GM13977 (cell line): ENCODE data around the gene POLR1C.

Experiments
- DNase-seq: peaks from one replicate; pipeline ENCODE4 v3.0.0; 2012; ENCODE audit warnings: low spot score
- in situ Hi-C: fragments of 300-500 bp; cut with MboI; formaldehyde crosslinking; loops from one replicate; pipeline ENCODE4 v1.12.0; 2022; ENCODE audit warnings: low sequenced_read_pairs, low pct_unique_long_range_greater_than_20kb, mixed read lengths, inconsistent platforms; ENCODE audit not compliant: unreplicated experiment
- TF ChIP-seq, protein P1 (sequence below): IDR thresholded peaks from 2 replicates; pipeline ENCODE4 v1.5.1; 2012; ENCODE audit warnings: mild to moderate bottlenecking, control low read depth; ENCODE audit not compliant: insufficient read depth; ENCODE audit errors: extremely low read depth, missing control alignments

The POLR1C gene

DNA sequence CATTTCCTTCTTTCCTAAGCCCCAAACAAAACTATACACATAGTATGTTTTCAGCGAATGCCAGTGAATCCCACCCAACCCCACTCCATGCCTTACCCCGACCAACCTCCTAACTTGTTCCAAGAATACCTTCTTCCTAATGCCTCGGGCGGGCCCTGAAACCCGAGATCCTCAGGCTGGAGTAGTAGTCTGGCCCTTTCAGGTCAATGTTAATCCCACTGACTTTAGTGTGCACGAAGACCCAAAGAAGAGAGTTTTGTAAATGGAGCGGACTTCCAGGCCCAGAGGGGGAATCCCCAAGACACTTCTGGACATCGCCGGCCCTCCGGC, 557 bp upstream of the POLR1C start:
- in situ Hi-C loops: no loop called here
- TF ChIP-seq, protein P1, sequence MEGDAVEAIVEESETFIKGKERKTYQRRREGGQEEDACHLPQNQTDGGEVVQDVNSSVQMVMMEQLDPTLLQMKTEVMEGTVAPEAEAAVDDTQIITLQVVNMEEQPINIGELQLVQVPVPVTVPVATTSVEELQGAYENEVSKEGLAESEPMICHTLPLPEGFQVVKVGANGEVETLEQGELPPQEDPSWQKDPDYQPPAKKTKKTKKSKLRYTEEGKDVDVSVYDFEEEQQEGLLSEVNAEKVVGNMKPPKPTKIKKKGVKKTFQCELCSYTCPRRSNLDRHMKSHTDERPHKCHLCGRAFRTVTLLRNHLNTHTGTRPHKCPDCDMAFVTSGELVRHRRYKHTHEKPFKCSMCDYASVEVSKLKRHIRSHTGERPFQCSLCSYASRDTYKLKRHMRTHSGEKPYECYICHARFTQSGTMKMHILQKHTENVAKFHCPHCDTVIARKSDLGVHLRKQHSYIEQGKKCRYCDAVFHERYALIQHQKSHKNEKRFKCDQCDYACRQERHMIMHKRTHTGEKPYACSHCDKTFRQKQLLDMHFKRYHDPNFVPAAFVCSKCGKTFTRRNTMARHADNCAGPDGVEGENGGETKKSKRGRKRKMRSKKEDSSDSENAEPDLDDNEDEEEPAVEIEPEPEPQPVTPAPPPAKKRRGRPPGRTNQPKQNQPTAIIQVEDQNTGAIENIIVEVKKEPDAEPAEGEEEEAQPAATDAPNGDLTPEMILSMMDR: no peak
- DNase-seq: no peak

DNA sequence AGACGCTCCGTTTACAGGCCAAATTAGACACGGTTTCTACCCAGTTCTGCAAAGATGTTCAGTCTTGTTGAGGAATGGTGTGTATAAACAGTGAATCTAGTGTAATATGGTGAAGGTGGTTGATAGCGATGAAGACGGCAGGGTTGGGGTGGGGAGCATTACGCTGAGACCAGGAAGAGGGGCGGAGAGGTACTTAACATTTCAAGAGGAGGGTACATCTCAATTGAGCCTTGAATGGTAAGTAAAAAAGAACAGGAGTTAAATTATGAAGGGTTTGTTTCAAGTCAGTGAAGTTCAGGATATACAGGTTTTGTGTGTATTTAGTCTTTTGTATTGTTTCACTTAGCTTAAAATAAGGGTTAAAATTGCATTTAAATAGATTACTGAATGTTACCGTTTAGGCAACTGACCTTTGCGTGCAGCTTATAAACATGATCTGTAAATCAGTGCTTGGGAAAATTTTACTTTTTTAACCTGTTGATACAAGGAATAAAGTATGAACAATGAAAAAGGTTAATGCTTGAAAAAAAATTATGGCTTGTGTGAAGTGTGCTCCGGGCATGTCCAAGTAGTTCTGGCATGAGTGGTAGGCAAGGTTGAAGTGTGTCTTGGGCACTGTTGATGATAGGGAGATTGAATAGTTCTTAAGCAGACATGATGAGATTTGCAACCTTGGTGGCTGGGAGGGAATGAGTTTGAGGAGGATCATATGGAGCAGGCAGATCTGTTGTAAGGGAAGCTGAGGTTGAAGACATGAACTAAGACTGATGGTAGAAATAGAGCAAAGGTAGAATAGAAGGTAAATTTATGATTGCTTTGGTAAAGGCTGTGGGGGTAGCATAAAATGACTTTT, 842 bp downstream of the POLR1C start:
- no peak for DNase-seq
- in situ Hi-C loops: no loop called here
- TF ChIP-seq, protein P1: no peak

DNA sequence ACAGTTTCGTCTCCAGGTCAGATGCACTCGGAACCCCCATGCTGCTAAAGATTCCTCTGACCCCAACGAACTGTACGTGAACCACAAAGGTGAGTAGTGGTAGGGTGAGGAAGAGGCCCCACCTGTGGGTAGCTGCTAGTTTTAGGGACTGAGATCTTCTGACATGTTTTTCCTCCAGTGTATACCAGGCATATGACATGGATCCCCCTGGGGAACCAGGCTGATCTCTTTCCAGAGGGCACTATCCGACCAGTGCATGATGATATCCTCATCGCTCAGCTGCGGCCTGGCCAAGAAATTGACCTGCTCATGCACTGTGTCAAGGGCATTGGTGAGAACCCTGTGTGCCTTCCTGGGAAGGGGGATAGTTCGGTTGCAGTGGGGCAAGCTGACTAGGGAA, 3.2 kb downstream of the POLR1C start:
- in situ Hi-C loops: no loop called here
- TF ChIP-seq, protein P1: no peak
- DNase-seq: no peak

DNA sequence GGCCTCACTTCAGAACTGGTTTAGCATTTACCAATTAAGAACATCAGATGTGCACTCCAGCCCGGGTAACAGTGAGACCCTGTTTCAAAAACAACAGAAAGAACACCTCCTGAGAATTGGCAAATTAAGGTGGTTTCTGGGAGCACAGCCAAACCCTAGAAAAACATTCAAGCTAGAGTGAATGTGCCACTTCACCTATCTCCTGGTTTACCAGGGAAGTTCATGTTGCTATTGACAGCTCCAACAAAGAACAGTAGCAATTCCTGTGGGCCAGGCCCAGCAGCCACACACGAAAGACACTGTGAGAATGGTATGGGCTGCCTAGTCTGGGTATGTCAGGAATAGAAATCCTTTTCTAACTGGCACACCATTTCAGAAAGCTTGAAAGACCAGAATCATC, 4.9 kb downstream of the POLR1C start:
- in situ Hi-C loops: no loop called here
- TF ChIP-seq, protein P1: no peak
- no peak for DNase-seq

DNA sequence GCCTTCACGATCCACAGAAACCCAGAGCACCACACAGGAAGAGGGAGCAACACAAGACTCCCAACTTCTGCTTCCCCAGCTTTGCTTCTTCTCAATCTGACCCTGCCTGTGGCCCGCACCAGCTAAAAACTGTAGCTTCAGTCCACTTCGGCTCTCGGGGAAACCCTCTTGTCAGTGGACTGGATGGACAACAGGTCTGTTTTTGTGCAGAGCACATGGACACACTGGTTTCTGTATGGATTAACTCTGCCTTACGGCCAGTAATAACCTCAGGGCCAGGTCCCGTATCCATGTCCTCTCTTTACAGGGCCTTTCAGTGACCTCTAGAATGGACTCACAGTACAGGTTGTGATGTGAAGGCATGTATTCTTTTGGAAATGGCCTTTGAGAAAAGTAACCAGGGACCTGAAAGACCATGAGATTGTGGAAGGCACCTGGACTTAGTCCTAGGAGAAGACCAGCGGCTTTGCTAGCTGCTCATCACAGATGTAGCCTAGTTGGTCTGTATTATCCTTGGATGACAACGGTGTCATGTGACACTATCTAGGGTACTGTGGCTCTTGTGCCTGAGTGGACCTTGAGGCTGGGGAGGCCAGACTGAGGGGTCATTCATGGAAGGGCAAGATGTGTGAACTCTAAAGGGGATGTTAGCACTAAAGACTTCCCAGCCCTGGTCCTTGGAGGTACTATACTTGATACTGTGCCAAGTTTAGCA, 5.8 kb downstream of the POLR1C start:
- in situ Hi-C loops: no loop called here
- TF ChIP-seq, protein P1: no peak

DNA sequence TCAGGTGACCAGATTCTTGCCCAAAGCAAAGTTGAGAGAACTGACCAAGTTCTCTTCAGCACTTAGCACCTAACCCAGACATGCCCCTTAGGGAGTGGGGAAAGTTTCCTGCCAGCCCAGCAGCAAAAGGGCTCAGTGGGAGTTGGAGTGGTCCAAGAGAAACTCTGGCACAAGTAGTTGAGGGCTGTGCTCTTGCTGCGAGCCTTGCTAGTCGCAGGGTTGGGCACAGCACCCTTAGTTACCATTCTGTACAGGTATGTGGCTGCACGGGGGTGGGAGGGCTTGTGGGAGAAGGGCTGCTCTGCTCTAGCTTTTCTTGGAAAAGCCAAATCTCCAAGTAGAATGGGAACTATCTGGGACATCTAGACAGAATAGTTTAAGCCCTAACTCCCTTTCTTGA, 6.4 kb downstream of the POLR1C start:
- TF ChIP-seq, protein P1: no peak
- in situ Hi-C loops: no loop called here
- no peak for DNase-seq

More for the DNA sequence above, 5.8 kb downstream of the POLR1C start:
- DNase-seq: no peak
